Ecto neural progenitor cell (in vitro differentiated cells): ENCODE data around the gene USP28.
"Not testable (repeated sequence)": the region's sequence is repeated elsewhere in the genome, so short reads cannot be mapped to it uniquely, and the experiment has no call there.

Source experiments
- DNase-seq: peaks from one replicate; pipeline ENCODE4 v3.0.0-alpha.2; 2018; ENCODE audit warnings: low spot score

The USP28 gene, protein sequence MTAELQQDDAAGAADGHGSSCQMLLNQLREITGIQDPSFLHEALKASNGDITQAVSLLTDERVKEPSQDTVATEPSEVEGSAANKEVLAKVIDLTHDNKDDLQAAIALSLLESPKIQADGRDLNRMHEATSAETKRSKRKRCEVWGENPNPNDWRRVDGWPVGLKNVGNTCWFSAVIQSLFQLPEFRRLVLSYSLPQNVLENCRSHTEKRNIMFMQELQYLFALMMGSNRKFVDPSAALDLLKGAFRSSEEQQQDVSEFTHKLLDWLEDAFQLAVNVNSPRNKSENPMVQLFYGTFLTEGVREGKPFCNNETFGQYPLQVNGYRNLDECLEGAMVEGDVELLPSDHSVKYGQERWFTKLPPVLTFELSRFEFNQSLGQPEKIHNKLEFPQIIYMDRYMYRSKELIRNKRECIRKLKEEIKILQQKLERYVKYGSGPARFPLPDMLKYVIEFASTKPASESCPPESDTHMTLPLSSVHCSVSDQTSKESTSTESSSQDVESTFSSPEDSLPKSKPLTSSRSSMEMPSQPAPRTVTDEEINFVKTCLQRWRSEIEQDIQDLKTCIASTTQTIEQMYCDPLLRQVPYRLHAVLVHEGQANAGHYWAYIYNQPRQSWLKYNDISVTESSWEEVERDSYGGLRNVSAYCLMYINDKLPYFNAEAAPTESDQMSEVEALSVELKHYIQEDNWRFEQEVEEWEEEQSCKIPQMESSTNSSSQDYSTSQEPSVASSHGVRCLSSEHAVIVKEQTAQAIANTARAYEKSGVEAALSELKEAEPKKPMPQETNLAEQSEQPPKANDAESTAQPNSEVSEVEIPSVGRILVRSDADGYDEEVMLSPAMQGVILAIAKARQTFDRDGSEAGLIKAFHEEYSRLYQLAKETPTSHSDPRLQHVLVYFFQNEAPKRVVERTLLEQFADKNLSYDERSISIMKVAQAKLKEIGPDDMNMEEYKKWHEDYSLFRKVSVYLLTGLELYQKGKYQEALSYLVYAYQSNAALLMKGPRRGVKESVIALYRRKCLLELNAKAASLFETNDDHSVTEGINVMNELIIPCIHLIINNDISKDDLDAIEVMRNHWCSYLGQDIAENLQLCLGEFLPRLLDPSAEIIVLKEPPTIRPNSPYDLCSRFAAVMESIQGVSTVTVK

DNA sequence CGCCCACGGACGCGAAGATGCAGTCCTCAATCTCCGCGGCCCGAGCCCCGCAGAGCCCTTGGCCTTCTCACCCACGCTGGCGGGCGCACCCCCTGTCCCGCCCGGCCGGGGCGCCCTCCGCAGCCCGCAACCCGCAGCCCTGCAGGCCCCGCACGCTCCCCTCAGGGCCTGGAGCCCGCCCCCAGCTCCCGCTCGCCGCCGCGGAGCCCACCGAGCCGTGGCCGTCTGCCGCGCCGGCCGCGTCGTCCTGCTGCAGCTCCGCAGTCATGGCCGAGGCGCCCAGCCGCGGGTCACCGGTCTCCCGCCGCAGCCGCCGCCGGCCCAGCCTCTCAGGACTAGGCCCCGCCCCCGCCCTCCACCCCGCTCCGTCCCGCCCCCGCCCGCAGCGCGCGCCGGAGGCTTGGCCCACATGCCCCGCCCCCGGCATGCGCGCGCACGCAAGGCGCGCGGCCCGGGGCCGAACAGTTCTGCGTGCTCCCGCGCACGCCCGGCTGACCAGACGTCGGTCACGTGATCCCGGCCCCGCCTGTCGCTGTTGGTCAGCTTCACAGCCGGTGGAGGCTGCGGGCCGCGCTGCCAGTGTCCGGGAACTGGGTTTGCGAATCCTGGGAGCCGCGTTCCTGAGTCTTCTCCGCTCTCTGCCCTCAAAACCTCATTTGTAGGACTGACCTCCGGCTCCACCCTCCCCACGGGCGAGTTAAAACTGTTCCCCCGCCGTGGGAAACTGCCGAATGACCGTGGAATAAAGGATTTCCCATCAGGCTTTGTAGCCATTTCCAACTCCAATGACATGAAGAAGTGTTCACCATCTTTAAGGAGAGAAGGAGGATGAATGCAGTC lies at the start of gene USP28:
Gene USP28, minus strand, starts transcription at position 339 of the 840 bp plus-strand sequence. Its CDS starts 71 bp downstream, at position 268.
- DNase-seq: peak; percentile 99

DNA sequence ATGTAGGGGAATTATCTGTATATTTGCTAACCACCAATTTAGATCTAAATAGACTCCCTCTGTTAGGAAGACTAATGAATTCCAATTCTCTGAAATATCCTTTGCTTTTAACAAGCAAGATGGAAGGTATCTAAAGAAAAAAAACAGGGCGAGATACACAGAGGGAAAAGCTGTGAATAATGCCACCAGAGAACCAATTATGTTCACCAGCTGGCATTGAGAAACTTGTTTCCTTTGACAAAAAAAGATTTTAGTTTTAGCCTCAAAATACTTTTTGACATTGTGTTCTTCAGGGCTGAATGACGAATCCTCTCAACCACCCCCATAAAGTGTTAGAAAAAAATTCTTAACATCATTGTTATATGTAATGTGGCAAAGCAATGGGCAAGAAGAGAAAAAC lies 48.2 kb upstream of the USP28 start:
- DNase-seq: no peak

DNA sequence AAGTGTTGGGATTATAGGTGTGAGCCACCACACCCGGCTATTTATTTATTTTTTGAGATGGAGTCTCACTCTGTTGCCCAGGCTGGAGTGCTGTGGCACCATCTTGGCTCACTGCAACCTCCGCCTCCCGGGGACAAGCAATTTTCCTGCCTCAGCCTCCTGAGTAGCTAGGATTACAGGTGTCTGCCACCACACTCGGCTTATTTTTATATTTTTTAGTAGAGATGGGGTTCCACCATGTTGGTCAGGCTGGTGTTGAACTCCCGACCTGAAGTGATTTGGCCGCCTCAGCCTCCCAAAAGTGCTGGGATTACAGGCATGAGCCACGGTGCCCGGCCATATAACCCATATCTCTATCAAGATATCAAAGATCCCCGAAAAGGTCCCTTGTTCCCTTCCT lies 36.1 kb upstream of the USP28 start:
- DNase-seq: not testable (repeated sequence)

DNA sequence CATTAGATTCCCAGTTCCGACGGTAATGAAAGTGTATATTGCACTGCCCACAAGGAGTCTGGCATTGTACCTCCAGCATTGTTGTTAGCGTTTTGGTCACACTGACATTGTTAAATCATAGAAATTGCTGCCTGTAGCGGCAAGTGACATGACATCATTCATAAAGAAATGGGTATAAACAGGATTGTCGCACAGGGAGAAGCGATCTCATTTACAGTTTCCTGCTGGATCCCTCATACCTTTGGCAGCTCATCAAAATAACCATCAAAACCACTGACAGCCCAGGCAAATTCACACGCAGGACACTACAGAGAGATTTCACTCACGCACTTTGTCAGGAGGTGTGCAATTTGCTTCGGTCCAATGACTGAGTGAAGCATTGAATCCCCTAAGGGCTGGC lies 32.7 kb upstream of the USP28 start:
- no peak for DNase-seq

DNA sequence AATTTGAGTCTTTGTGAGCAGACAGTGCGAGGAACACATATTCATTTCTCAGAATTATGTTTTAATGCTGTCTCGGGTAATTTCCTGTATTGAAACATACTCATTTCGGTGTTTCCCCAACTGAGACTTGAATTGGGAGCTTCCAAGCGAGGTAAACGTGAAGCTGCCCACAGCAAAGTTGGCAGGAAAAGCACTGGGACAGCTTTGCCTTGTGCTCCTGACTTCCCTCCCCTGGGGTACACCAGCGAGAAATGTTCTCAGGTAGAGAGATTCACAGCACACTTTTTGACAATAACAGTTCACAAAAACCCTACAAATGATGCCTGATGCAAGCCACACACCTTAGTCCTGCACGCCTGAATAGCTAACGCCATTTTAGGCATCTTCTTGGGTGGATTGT lies 32.3 kb upstream of the USP28 start:
- no peak for DNase-seq

DNA sequence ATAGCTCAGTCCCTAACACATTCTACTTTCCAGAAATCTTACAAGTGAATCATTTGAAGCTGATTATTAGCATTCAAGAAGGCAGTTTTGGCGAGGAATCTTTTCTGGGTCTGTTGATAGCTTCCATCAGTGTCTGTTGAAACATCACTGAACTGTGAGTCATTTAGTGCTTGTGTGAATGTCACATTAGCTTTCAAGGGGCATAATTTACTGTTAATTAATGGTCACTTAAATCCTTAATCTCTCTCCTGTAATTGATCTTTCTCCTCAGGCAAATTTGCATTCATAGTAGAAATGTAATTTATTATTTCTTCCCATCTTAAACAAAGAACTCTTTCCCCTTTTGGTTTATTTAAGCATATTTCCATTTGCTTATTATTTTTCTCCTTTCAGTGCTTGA lies 31.8 kb upstream of the USP28 start:
- no peak for DNase-seq

DNA sequence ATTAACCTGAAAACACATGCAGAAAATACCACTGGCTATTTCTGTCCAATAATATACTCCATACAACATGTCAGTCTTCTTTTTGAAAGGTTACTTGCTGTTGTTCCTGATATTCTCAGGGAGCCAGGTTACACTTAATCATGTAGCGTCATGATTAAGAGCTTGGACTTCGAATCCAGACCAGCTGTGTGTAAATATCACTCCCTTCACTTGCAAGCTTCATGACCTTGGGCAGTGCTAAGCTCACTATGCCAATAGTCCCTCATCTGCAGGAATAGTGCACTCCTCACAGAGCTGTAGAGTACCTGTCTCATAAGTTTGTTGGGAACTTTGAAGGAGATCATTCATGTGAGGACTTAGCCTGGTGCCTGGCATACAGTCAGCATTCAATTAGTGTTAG lies 31.1 kb upstream of the USP28 start:
- no peak for DNase-seq

DNA sequence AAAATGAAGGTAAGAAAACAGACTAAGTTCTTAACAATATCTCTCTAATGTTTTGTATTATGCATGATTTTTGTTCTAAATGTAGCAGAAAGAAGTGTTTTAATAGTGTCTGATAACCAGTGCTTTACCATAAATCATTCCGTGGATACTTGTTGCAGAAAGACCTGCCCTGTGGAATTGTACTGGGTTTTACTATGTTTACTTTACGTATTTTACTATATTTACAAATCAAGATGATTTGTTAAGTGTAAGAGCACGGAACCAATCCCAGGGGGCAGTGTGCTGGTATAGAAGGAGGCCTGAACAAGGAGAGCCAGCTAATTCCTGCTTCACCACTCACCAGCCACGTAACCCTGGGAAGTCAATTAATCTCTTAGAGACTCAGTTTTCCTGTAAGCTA lies 30.7 kb upstream of the USP28 start:
- no peak for DNase-seq

DNA sequence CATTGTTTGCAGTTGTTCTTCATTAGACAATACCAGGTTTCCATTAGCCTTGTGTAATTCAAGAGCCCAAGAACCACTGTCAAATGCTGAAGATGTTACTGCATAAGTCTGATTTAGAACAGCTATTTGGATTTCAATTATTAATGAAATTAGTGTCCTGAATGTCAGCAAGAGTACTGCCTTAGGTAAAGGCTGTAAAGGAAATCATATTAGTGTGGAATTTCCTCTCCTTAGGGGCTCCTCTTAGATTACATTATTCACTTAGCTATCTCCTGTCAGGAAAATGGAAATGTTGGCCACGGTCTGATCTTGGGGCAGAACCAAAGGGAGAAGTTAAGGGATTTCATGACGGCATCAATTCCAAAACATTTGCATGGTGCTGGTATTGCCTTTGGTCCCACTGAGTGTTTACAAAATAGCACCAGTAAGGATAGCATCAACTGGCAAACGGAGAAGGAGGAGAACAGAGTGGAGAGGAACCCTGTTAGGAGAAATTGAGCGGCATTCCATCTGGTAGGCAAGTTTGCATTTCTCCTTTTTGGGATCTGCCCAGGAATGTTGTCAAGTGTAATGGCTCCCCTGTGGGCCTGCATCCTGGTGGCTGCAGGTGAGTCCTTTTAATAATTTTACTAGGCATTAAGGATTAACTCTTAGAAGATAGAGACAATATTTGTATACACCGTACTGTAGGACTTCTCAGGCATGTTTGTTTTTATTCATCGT lies 29.2 kb upstream of the USP28 start, which contains the start of gene HTR3B:
Gene HTR3B, plus strand, starts transcription at position 418 of the 723 bp plus-strand sequence. Its CDS starts 138 bp downstream, at position 556.
- no peak for DNase-seq

DNA sequence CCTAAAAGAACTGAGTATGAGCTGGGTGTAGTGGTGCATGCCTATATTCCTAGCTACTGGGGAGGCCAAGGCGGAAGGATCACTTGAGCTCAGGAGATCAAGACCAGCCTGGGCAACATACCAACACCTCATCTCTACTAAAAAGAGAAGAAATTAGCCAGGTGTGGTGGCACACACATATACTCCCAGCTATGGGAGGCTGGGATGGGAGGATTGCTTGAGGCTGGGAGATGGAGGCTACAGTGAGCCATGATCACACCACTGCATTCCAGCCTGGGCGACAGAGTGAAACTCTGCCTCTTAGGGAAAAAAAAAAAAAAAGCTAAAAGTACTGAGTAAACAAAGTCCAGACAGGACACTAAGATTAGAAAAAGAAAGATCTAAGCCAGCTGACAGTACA lies 25.8 kb upstream of the USP28 start:
- no peak for DNase-seq

DNA sequence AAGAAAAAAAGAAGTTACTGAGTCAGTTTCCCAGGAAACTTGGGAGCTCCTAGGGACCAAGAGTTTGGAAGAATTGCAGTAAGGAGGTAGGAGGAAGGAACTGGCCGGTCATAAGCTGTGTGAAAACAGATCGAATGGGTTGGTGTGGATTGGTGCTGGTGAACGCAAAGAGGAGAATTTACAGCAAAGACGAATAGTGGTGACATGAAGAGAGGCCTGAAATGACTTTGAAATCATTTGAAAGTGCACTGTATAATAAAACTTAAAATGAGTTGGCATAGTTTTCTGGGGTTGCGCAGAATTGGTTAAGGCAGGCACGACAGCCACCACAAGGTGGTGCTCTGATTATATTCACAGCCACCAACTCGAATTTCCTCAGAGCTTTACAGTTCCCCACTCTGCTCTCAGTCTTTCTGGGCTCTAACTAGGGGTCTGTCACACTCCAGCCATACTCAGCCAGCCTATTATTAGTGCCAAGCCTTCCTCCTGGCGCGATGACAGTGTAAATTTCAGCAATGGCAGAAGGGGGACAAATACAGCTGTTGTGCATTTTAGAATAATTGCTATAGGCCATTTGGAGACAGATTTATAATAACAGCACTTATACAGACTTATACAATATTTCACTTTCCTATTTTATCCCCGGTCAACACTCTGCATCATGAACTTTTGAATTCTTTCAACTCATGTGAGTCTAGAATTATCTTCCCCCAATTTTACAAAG lies 20.9 kb upstream of the USP28 start:
- DNase-seq: no peak

DNA sequence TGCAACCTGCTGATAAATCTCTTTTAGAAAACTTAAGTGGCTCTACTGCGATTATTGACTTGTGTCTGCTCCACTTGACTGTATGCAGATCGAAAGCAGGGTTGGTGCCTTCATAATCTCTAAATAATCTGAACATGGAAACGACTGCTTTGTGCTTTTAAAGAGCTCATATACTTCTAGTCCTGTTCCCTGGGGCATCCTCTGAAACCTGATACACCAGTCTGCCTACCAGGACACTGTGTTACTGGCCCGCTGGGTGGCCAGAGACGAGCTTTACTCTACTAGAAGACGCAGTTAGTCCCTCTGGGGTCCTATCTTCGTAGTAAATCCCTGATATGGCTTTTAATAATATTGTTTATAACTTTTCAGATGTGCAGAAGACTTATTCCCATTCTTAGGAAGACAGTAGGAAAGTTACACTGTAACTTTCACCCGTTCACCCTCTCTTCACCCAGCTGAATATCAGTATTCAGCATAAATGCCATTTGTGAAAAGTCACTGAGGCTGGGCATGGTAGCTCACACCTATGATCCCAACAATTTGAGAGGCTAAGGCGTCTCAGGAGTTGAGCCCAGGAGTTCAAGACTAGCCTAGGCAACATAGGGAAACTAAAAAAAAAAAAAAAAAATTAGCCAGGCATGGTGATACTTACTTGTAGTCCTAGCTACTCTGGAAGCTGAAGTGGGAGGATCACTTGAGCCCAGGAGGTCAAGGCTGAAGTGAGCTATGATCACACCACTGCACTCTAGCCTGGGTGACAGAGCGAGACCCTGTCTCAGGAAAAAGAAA lies 20.2 kb upstream of the USP28 start:
- no peak for DNase-seq

DNA sequence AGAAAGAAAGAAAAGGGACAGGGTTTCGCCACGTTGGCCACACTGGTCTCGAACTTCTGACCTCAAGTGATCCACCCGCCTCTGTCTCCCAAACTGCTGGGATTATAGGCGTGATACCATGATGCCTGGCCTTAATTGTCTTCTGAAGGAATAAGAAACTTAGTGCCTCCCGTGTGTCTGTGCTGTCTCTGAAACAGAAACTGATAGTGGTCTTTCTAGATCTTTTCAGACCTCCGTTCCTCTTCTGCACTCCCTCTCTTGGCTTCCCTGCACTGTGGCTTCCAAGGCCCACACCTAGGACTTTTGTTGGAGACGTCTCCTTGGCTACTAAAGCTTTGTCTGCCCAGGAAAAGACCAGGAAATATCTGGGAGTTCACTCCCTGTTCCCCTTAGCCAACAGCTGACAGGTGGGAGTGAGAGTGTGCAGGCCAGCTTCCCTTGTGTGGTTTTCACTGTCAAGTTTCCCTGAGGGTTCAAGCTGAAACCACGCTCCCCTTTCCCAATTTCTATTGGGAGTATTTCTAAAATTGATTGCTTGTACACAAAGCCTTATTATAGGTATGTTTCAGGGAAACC lies 19.1 kb upstream of the USP28 start:
- DNase-seq: no peak

DNA sequence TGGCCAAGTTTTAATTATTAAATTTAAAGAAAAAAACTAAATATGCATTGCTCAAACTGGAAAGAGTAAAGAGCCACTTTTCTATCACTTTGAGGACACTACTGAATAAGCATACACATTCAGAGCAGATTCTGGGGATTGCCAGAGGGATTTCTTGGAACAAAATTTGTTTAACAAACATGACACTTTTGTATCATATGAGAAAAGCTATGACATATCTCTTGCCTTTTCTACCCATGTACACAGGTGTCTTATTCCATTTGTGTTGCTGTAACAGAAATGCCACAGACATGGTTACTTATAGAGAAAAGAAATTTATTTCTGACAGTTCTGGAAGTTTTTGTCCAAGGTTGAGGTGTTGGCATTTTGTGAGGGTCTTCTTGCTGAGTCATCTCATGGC lies 13.5 kb upstream of the USP28 start:
- no peak for DNase-seq

DNA sequence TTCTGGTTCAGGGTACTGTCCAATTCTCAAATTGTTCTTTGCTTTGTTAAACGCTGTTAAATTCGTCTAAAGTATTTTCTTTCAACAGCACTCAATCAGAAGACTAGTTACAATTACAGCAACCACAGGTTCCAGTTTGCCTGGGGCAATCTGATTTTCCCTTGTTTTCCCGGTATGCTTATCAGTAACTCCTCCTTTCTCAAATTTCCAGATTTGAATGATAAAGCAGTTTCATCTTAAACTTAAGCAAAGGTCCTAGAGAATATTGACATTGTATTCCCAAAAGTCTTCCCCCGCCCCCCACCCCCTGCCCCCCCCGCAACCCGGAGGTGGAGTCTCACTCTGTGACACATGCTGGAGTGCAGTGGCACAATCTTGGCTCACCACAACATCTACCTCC lies 10.5 kb upstream of the USP28 start:
- DNase-seq: no peak

DNA sequence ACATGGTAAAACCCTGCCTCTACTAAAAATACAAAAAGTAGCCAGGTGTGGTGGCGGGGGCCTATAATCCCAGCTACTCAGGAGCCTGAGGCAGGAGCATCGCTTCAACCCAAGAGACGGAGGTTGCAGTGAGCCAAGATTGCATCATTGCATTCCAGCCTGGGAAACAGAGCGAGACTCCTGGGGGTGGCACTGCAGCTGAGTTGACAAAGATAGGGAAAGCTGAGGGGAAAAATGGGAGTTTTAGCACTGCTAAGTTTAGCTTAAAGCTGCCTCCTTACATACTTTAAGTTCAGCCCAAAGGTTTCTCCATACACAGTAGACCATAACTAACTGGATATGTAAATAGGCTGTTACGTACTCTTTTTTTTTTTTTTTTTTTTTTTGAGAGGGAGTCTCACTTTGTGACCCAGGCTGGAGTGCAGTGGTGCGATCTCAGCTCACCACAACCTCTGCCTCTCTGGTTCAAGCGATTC lies 9.0 kb upstream of the USP28 start:
- peak; percentile 59 for DNase-seq

DNA sequence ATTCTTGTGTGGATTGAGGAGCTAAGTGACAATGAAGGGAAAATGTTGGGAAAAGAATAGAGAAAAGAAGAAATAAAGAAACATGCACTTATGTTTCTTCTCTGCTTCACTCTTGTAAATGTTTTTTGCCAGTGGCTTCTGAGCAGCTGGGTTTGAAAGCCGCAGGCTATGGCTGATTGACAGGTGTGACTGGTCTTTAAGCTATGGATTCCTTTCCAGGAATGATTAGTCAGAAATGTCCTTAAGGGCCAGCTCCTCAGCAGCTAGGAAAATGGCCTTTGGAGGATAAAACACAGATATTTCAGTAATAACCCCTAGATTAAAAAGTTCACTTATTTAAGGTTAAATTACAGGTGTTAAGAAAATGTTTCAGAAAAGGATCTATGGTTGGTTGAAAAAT lies 6.5 kb upstream of the USP28 start:
- DNase-seq: no peak

DNA sequence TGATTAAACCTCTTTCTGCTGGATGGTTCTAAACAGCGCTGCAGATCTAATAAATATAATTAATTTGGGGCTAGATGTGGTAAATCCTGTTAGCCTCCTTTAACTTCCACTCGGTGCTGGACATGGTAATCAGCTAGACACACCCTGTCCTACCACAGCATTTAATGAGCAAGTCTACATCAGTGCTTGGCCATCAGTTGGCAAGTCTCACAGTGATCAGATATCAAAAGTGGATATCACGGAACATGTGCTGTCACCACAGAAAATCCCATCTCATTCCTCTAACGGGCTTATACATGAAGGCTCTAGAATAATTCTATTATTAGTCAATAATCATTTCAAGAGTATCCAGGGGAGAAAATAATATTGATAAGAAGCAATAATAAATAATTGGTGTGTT lies 5.6 kb upstream of the USP28 start:
- DNase-seq: no peak

DNA sequence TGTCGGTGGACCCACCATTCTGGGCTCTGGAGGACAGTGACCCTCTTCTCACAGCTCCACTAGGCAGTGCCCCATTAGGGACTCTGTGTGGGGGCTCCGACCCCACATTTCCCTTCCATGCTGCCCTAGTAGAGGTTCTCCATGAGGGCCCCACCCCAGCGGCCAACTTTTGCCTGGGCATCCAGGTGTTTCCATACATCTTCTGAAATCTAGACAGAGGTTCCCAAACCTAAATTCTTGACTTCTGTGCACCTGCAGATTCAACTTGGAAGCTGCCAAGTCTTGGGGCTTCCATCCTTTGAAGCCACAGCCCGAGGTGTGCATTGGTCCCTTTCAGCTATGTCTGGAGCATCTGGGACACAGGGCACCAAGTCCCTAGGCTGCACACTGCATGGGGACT lies 4.1 kb upstream of the USP28 start:
- DNase-seq: not testable (repeated sequence)
